Fibroblast of pulmonary artery (primary cell): Measurements from ENCODE around the gene CACYBP.

Source experiments
- DNase-seq: peaks from one replicate; pipeline ENCODE4 v3.0.0-alpha.2; 2010; ENCODE audit warnings: low read depth
- H3K4me3 ChIP-seq: replicated peaks from 2 replicates; pipeline ENCODE4 v1.5.1; 2011; ENCODE audit warnings: low read depth, mild to moderate bottlenecking, control low read depth, low read length, moderate library complexity
- CTCF ChIP-seq: IDR thresholded peaks from 2 replicates; pipeline ENCODE4 v1.5.1; 2011; ENCODE audit warnings: mild to moderate bottlenecking, control low read depth, low read length, inconsistent platforms; ENCODE audit errors: missing control alignments

The CACYBP gene

GRCh38 chr1:174988539-174988938, 11.2 kb upstream of the CACYBP start:
- no peak overlapping the region for H3K4me3 ChIP-seq
- TF ChIP-seq CTCF: no peak

GRCh38 chr1:174988986-174989385, 10.8 kb upstream of the CACYBP start:
- TF ChIP-seq CTCF: no peak
- H3K4me3 ChIP-seq: no peak overlapping the region
- DNase-seq: no peak

More at GRCh38 chr1:174988539-174988938, 11.2 kb upstream of the CACYBP start:
- DNase-seq: no peak

GRCh38 chr1:174989536-174990220, 10.1 kb upstream of the CACYBP start:
- H3K4me3 ChIP-seq: no peak overlapping the region
- DNase-seq: no peak
- no peak for TF ChIP-seq CTCF

- peak; percentile 27 for DNase-seq
- no peak for TF ChIP-seq CTCF
- peak overlapping the region; percentile 33 for H3K4me3 ChIP-seq
Measured at GRCh38 chr1:174990382-174990999, 9.3 kb upstream of the CACYBP start.

GRCh38 chr1:174991473-174991872, 8.3 kb upstream of the CACYBP start:
- no peak overlapping the region for H3K4me3 ChIP-seq
- DNase-seq: no peak

GRCh38 chr1:174995121-174995520, 4.6 kb upstream of the CACYBP start:
- DNase-seq: no peak

More at GRCh38 chr1:174991473-174991872, 8.3 kb upstream of the CACYBP start:
- no peak for TF ChIP-seq CTCF

More at GRCh38 chr1:174995121-174995520, 4.6 kb upstream of the CACYBP start:
- TF ChIP-seq CTCF: no peak
- no peak overlapping the region for H3K4me3 ChIP-seq
